HepG2 (cell line): ENCODE data around the gene SYNDIG1. TPM values are rescaled to one million over a fixed set of nuclear protein-coding genes. Genes with fewer than 3 reads are reported as not detected.

Experiments used
- ATAC-seq: fragments of 200-7000 bp; cut with Tn5 transposase; 3 replicates; pipeline ENCODE4 v1.9.1; 2020; ENCODE audit warnings: mild to moderate bottlenecking, moderate library complexity
- BruUV-seq: library from RNA; stranded (reverse); fragments of 400-500 nt; replicated peaks from 2 replicates; lab custom pipeline; 2021; lab: Mats Ljungman, UMichigan
- CTCF ChIA-PET: fragments of 300-600 bp; formaldehyde crosslinking; extraction: SDS; loops from one replicate; lab custom pipeline; 2021; ENCODE audit warnings: low total read pairs, inconsistent platforms, low intra/inter-chr PET ratio; lab: Yijun Ruan, JAX
- POLR2A ChIA-PET: fragments of 350-600 bp; sonication (Branson Sonifier 250); formaldehyde crosslinking; loops from one replicate; lab custom pipeline; 2020; ENCODE audit warnings: antibody characterized with exemption, inconsistent platforms; lab: Yijun Ruan, JAX
- DNase-seq: peaks from one replicate; pipeline ENCODE4 v3.0.0-alpha.2; 2015; ENCODE audit warnings: low spot score
- FAIRE-seq: peaks from 3 replicates; lab custom pipeline; 2011; peaks lifted over from hg19 to GRCh38; lab: Jason Lieb, UNC
- H2AFZ ChIP-seq: one replicate; pipeline ENCODE4 v1.6.1; 2011; ENCODE audit warnings: low read length, inconsistent platforms
- H3K27ac ChIP-seq: fragments of 300-600 bp; 3 replicates; pipeline ENCODE4 v1.8.0; 2011; ENCODE audit warnings: mixed run types, mild to moderate bottlenecking, mixed read lengths, low read length, inconsistent platforms; ENCODE audit not compliant: insufficient read depth; ENCODE audit errors: extremely low read length
- H3K27me3 ChIP-seq, 2 experiments: fragments of 200-600 bp in 1 of 2; 2 replicates in 1 of 2; 3 replicates in 1 of 2; pipeline versions ENCODE4 v1.6.0 to v1.8.0; 2011; ENCODE audit warnings: low read length in 2 of 2, mild to moderate bottlenecking in 2 of 2, moderate library complexity in 2 of 2, inconsistent platforms in 1 of 2; ENCODE audit not compliant: insufficient read depth in 2 of 2, control insufficient read depth in 1 of 2
- H3K36me3 ChIP-seq, 2 experiments: fragments of 200-600 bp in 1 of 2; replicated peaks in 1 of 2; 2 replicates in 1 of 2; 3 replicates in 1 of 2; pipeline versions ENCODE4 v1.5.1 to v1.8.0; 2011; ENCODE audit warnings: low read length in 2 of 2, inconsistent platforms in 1 of 2; ENCODE audit not compliant: insufficient read depth in 2 of 2, control insufficient read depth in 1 of 2
- H3K4me1 ChIP-seq: 2 replicates; pipeline ENCODE4 v1.5.1; 2012; ENCODE audit warnings: low read length, inconsistent platforms; ENCODE audit not compliant: insufficient read depth
- H3K4me2 ChIP-seq: 2 replicates; pipeline ENCODE4 v1.6.0; 2011; ENCODE audit warnings: low read depth, low read length, inconsistent platforms
- H3K4me3 ChIP-seq, 3 experiments: fragments of 200-600 bp in 1 of 3; sonication (generic), shearing (Covaris generic) in 1 of 3; replicated peaks in 1 of 3; 2 replicates each; pipeline ENCODE4 v1.5.1; 2011 to 2016; ENCODE audit warnings: low read length in 3 of 3, inconsistent platforms in 2 of 3, low read depth in 2 of 3, mild to moderate bottlenecking in 2 of 3, control low read depth in 1 of 3, mixed read lengths in 1 of 3; ENCODE audit not compliant: insufficient read depth in 1 of 3
- H3K79me2 ChIP-seq: one replicate; pipeline ENCODE4 v1.6.1; 2011; ENCODE audit warnings: low read length, inconsistent platforms; ENCODE audit not compliant: insufficient read depth
- H3K9ac ChIP-seq: 2 replicates; pipeline ENCODE4 v1.6.0; 2011; ENCODE audit warnings: mild to moderate bottlenecking, low read depth, low read length, inconsistent platforms; ENCODE audit not compliant: insufficient read depth
- H3K9me3 ChIP-seq: 2 replicates; pipeline ENCODE4 v1.5.1; 2012; ENCODE audit warnings: mild to moderate bottlenecking, low read length
- H4K20me1 ChIP-seq: 2 replicates; pipeline ENCODE4 v1.6.0; 2011; ENCODE audit warnings: inconsistent platforms, mild to moderate bottlenecking, low read length, moderate library complexity; ENCODE audit not compliant: insufficient read depth
- FOXA1 ChIP-seq, 2 experiments: fragments of 450-650 bp in 1 of 2; sonication (generic) in 1 of 2; formaldehyde crosslinking in 1 of 2; IDR thresholded peaks; 2 replicates each; pipeline versions ENCODE4 v1.4.0 to v1.6.1; 2016 to 2020; ENCODE audit warnings: missing genetic modification reagents in 1 of 2
- GABPB1 ChIP-seq: IDR thresholded peaks from 2 replicates; pipeline ENCODE4 v1.6.1; 2016; ENCODE audit warnings: mild to moderate bottlenecking, missing genetic modification reagents, moderate library complexity, missing compliant biosample characterization
- IKZF1 ChIP-seq: fragments of 450-650 bp; IDR thresholded peaks from 2 replicates; pipeline ENCODE4 v1.7.1; 2016
- JUND ChIP-seq: sonication (generic); formaldehyde crosslinking; IDR thresholded peaks from 2 replicates; pipeline ENCODE4 v1.8.0; 2022; ENCODE audit warnings: mild to moderate bottlenecking, missing genetic modification reagents
- NFE2 ChIP-seq: sonication (generic); formaldehyde crosslinking; IDR thresholded peaks from 2 replicates; pipeline ENCODE4 v1.4.0; 2020; ENCODE audit warnings: missing genetic modification reagents
- NKX3-1 ChIP-seq: sonication (generic); formaldehyde crosslinking; IDR thresholded peaks from 2 replicates; pipeline ENCODE4 v1.5.0; 2020; ENCODE audit warnings: missing genetic modification reagents
- PHF5A ChIP-seq: IDR thresholded peaks from one replicate; pipeline ENCODE4 v1.6.1; 2018; ENCODE audit warnings: low read depth, missing genetic modification reagents; ENCODE audit not compliant: unreplicated experiment
- SMARCC2 ChIP-seq: fragments of 450-650 bp; IDR thresholded peaks from 2 replicates; pipeline ENCODE4 v1.6.1; 2017; ENCODE audit warnings: antibody characterized with exemption, mild to moderate bottlenecking
- ZEB1 ChIP-seq: IDR thresholded peaks from 2 replicates; pipeline ENCODE4 v1.6.1; 2012; ENCODE audit warnings: mild to moderate bottlenecking, low read depth, inconsistent platforms; ENCODE audit not compliant: insufficient replicate concordance
- ZFP41 ChIP-seq: sonication (generic); formaldehyde crosslinking; IDR thresholded peaks from 2 replicates; pipeline ENCODE4 v1.4.0; 2020; ENCODE audit warnings: mild to moderate bottlenecking, missing genetic modification reagents, borderline replicate concordance
- ZFP62 ChIP-seq: sonication (generic); formaldehyde crosslinking; IDR thresholded peaks from 2 replicates; pipeline ENCODE4 v1.4.0; 2020; ENCODE audit warnings: missing genetic modification reagents
- ZNF121 ChIP-seq: sonication (generic); formaldehyde crosslinking; IDR thresholded peaks from 2 replicates; pipeline ENCODE4 v1.5.0; 2020; ENCODE audit warnings: mild to moderate bottlenecking, missing genetic modification reagents
- ZNF382 ChIP-seq: sonication (generic); formaldehyde crosslinking; IDR thresholded peaks from 2 replicates; pipeline ENCODE4 v1.5.0; 2020; ENCODE audit warnings: missing genetic modification reagents, mild to moderate bottlenecking, borderline replicate concordance
- ZNF546 ChIP-seq: sonication (generic); formaldehyde crosslinking; conservative IDR thresholded peaks from 2 replicates; pipeline ENCODE4 v1.8.1; 2023; ENCODE audit warnings: mild to moderate bottlenecking, missing genetic modification reagents
- WGBS: methylation state at CpG from one replicate; pipeline ENCODE4 v1.1.6; 2017; ENCODE audit warnings: low lambda C conversion rate; 5-methylcytosine and 5-hydroxymethylcytosine counted together
- in situ Hi-C: cut with HindIII; loops from 2 replicates; pipeline ENCODE4 v1.10.0; 2017; ENCODE audit warnings: low pct_unique_long_range_greater_than_20kb; ENCODE audit not compliant: extremely low pct_ligation_motif_present
- intact Hi-C: fragments of 100-400 bp; cut with micrococcal nuclease; formaldehyde crosslinking; loops from one replicate; pipeline ENCODE4 v1.10.0; 2022; ENCODE audit not compliant: unreplicated experiment
- polyA plus RNA-seq, 8 experiments: library from polyadenylated mRNA; depleted of rRNA in 3 of 8; stranded (reverse) in 7 of 8; unstranded in 1 of 8; fragments of >200 nt; fragmentation: Illumina TruSeq in 4 of 8; extraction: Trizol in 4 of 8; gene quantifications; 2 replicates each; pipeline versions ENCODE4 v1.2.1 to v1.2.3, GENCODE V29; 2011 to 2016; ENCODE audit warnings: low read depth in 4 of 8, missing spikeins in 1 of 8, mixed read lengths in 1 of 8; ENCODE audit not compliant: insufficient read depth in 1 of 8
- total RNA-seq, 5 experiments: library from RNA; depleted of rRNA; stranded (reverse); fragments of >200 nt; fragmentation: Illumina TruSeq; extraction: Trizol; gene quantifications; 2 replicates each; pipeline ENCODE4 v1.2.3, GENCODE V29; 2016; ENCODE audit warnings: low read depth in 1 of 5
- TF ChIP-seq, protein P1 (sequence below): sonication (generic); formaldehyde crosslinking; IDR thresholded peaks from 2 replicates; pipeline ENCODE4 v1.8.1; 2023; ENCODE audit warnings: mild to moderate bottlenecking, inconsistent platforms, moderate library complexity, missing genetic modification reagents, borderline replicate concordance
- TF ChIP-seq, protein P2 (sequence below): sonication (generic); formaldehyde crosslinking; IDR thresholded peaks from 2 replicates; pipeline ENCODE4 v1.4.0; 2020; ENCODE audit warnings: missing genetic modification reagents

SYNDIG1 gene
- total and polyA plus RNA-seq, 2 of the 13 experiments (the other 11 are each of a cell fraction or from before 2014, with no cell fraction given): not detected

DNA sequence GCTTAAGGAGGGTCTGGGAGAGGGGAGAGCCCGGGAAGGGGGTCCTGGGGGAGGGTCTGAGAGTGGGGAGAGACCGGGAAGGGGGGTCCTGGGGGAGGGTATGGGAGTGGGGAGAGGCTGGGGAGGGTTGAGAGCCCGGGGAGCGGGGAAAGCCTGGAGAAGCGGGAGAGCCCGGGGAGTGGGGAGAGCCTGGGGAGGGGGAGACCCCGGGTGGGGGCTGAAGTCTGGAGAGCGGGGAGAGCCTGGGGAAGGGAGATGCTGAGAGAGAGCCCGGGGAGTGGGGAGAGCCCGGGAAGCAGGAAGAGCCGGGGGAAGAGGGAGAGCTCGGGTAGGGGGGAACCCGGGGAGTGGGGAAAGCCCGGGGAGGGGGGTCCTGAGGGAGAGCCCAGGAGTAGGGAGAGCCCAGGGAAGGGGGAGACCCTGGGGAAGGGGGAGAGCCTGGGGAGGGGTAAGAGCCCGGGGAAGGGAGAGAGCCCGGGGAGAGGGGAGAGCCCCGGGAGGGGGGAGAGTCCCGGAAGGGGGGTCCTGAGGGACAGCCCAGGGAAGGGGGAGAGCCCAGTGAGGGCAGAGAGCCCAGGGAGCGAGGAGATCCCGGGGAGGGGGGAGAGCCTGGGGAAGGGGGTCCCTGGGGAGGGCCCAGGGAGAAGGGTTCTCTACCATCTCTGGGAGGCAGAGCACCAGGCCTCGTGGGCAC, 148.5 kb downstream of the SYNDIG1 start:
- no peaks in the 10 kb centered on the region for H3K36me3 ChIP-seq
- DNase-seq (no peak), FAIRE-seq (no peak)
- H3K27ac ChIP-seq: no peak overlapping the region
- H4K20me1 ChIP-seq: no peaks in the 10 kb centered on the region
- no peaks in the 10 kb centered on the region for H3K79me2 ChIP-seq
- H3K9me3 ChIP-seq: no peaks in the 10 kb centered on the region
- BruUV-seq: no TSS peak
- ChIA-PET POLR2A (no interaction called here), CTCF (no interaction called here)
- intact Hi-C loops: no loop called here
- no peak overlapping the region for H3K9ac ChIP-seq
- no peak overlapping the region for H2AFZ ChIP-seq
- H3K4me1 ChIP-seq: no peaks in the 10 kb centered on the region
- TF ChIP-seq, protein P1, sequence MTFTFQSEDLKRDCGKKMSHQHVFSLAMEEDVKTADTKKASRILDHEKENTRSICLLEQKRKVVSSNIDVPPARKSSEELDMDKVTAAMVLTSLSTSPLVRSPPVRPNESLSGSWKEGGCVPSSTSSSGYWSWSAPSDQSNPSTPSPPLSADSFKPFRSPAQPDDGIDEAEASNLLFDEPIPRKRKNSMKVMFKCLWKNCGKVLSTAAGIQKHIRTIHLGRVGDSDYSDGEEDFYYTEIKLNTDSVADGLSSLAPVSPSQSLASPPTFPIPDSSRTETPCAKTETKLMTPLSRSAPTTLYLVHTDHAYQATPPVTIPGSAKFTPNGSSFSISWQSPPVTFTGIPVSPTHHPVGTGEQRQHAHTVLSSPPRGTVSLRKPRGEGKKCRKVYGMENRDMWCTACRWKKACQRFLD (CRISPR knock-in tag): no peak
- TF ChIP-seq GABPB1: no peak
- TF ChIP-seq ZNF382 (CRISPR knock-in tag): no peak
- no peak for TF ChIP-seq ZFP41 (CRISPR knock-in tag)
- no peak for TF ChIP-seq ZFP62
- TF ChIP-seq IKZF1: no peak
- no peak for TF ChIP-seq ZNF546 (CRISPR knock-in tag)
- TF ChIP-seq NKX3-1: no peak
- no peak for TF ChIP-seq FOXA1 (IDR thresholded peaks at IDR 0.05)
- TF ChIP-seq FOXA1 (CRISPR knock-in tag; IDR thresholded peaks at IDR 0.05): no peak
- TF ChIP-seq, protein P2, sequence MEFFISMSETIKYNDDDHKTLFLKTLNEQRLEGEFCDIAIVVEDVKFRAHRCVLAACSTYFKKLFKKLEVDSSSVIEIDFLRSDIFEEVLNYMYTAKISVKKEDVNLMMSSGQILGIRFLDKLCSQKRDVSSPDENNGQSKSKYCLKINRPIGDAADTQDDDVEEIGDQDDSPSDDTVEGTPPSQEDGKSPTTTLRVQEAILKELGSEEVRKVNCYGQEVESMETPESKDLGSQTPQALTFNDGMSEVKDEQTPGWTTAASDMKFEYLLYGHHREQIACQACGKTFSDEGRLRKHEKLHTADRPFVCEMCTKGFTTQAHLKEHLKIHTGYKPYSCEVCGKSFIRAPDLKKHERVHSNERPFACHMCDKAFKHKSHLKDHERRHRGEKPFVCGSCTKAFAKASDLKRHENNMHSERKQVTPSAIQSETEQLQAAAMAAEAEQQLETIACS (CRISPR knock-in tag): no peak
- TF ChIP-seq SMARCC2: no peak
- TF ChIP-seq ZEB1: no peak
- no peak for TF ChIP-seq JUND
- no peak for TF ChIP-seq ZNF121 (CRISPR knock-in tag)
- TF ChIP-seq NFE2 (CRISPR knock-in tag): no peak
- TF ChIP-seq PHF5A: no peak
- TF ChIP-seq, all 625 proteins: peak for 0
- no peak for ATAC-seq
- 11% methylated on average over 21 of the region's 21 CpGs for WGBS
- Histone ChIP-seq H3K4me2 (no peak overlapping the region), H3K4me3 (no peak overlapping the region), H3K27me3 (peaks cover 14 to 28% of the 10 kb centered on the region in 2 experiments)
- in situ Hi-C loops: no loop called here
